ENCODE measurements around the gene SEPTIN8. TPM values are rescaled to one million over a fixed set of nuclear protein-coding genes. Genes with fewer than 3 reads are reported as not detected.
A peak's percentile ranks its signal among the peaks of the same experiment; 100 is the strongest.

Gene SEPTIN8
- total and polyA plus RNA-seq, 2 donors (not counting 3 experiments of a cell fraction or from before 2014, with no cell fraction given): 56.6 to 82.1 TPM

DNA sequence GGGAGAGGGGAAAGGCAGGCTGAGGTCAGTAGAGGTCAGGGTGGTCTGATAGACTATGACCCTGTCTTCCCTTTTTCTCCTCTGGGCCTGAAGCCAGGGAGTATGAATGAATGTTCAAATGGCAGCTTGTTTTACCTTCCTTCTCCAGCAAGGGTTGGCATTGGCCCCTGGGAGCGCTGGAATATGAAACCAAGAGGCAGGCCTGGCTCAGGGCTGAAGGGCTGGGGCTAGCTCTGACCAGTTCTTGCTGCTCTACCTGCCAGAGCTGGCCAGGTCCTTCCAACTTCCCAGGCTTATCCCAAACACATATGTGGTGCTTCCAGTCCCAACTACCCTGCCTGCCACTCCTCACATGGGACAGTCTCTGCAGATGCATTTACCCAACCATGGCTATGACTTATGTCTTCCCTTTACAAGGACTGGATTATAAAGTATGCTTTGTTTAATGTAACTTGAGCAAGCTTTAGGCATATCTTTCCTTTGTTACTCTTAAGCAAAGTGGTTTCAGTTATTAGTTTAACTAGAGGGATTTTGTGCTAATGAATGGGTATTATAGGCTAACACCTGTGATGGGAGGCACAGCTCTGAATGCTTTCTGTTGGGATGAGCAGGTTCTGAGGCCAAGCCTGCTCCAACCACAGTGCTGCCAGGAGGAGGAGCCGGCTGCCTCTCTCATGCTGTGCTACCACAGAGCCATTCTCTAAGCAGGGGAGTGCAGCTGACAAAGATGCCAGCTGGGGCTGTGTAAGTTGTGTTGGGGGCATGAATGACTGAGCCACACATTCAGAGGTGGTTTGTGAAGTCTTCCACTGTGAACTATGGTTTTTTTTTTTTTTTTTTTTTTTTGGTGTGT, 23.7 kb downstream of the SEPTIN8 start:
- DNase-seq (ENCODE audit: low read depth, low spot score): no peak
- Histone ChIP-seq H3K79me2 (ENCODE audit: control insufficient read depth, insufficient read depth, low read length) (no peaks in the 10 kb centered on the region), H3K27ac (ENCODE audit: insufficient read depth, low read depth, low read length) (no peak overlapping the region), H3K4me2 (ENCODE audit: insufficient read depth, low read length) (no peak overlapping the region), H3K4me1 (ENCODE audit: control insufficient read depth, extremely low read depth, insufficient read depth, low read length) (no peaks in the 10 kb centered on the region), H3K9me3 (replicated peaks; ENCODE audit: control insufficient read depth, insufficient read depth, low read length) (no peaks in the 10 kb centered on the region), H3K4me3 (replicated peaks in 1 of 3; ENCODE audit: insufficient read depth in 1 of 3, low read depth in 1 of 3, low read length in 3 of 3) (no peak overlapping the region), H2AFZ (ENCODE audit: low read depth, low read length) (no peak overlapping the region), H3K27me3 (ENCODE audit: control insufficient read depth in 2 of 2, insufficient read depth in 2 of 2, low read length in 2 of 2) (no peaks in the 10 kb centered on the region), H4K20me1 (replicated peaks; ENCODE audit: control insufficient read depth, extremely low read depth, insufficient read depth, low read length) (no peaks in the 10 kb centered on the region), H3K9me1 (replicated peaks; ENCODE audit: control insufficient read depth, extremely low read depth, insufficient read depth, low read length) (no peaks in the 10 kb centered on the region), H3K36me3 (ENCODE audit: control insufficient read depth in 2 of 2, extremely low read depth in 1 of 2, insufficient read depth in 2 of 2, low read length in 2 of 2) (peaks cover 2 to 3% of the 10 kb centered on the region in 2 experiments), H3K9ac (replicated peaks; ENCODE audit: extremely low read depth, insufficient read depth, low read length) (no peak overlapping the region)
- TF ChIP-seq, protein P1, sequence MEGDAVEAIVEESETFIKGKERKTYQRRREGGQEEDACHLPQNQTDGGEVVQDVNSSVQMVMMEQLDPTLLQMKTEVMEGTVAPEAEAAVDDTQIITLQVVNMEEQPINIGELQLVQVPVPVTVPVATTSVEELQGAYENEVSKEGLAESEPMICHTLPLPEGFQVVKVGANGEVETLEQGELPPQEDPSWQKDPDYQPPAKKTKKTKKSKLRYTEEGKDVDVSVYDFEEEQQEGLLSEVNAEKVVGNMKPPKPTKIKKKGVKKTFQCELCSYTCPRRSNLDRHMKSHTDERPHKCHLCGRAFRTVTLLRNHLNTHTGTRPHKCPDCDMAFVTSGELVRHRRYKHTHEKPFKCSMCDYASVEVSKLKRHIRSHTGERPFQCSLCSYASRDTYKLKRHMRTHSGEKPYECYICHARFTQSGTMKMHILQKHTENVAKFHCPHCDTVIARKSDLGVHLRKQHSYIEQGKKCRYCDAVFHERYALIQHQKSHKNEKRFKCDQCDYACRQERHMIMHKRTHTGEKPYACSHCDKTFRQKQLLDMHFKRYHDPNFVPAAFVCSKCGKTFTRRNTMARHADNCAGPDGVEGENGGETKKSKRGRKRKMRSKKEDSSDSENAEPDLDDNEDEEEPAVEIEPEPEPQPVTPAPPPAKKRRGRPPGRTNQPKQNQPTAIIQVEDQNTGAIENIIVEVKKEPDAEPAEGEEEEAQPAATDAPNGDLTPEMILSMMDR (IDR thresholded peaks at IDR 0.05; ENCODE audit: extremely low read depth in 1 of 2, insufficient read depth in 1 of 2, low read depth in 1 of 2, low read length in 2 of 2): peak in 1 of 2 donors; percentile 6
- TF ChIP-seq EZH2 (IDR thresholded peaks at IDR 0.05; ENCODE audit: borderline replicate concordance, low read depth, low read length, severe bottlenecking) (no peak), JUN (IDR thresholded peaks at IDR 0.05; ENCODE audit: borderline replicate concordance, insufficient read depth, insufficient read length, low read depth) (no peak)
- no peak for FAIRE-seq
- no TSS peak for BruUV-seq (replicated peaks)
- intact Hi-C loops (cut with micrococcal nuclease) (no loop called here), dilution Hi-C loops (cut with MboI; ENCODE audit: extremely low pct_ligation_motif_present, low sequenced_read_pairs) (no loop called here)
- CTCF ChIA-PET: interaction anchor here (0.7 to 6.7 kb wide), 9 partner anchors 14 to 79 kb away, joined by 3 to 179 read pairs (median 4); no protein-coding TSS in a partner anchor
- POLR2A ChIA-PET: no interaction called here

Measured in endothelial cell of umbilical vein (primary cell).